Naive thymus-derived CD4-positive, alpha-beta T cell (primary cell): Measurements from ENCODE around the gene TYMP. TPM values are rescaled to one million over a fixed set of nuclear protein-coding genes. Genes with fewer than 3 reads are reported as not detected.

ENCODE experiments used
- ATAC-seq: fragments of 150-1000 bp; cut with Tn5 transposase; 2 replicates; pipeline ENCODE4 v1.10.0; 2021; ENCODE audit warnings: mild to moderate bottlenecking, moderate library complexity
- CTCF ChIA-PET: fragments of 350-600 bp; sonication (Branson Sonifier 250); formaldehyde crosslinking; loops from one replicate; lab custom pipeline; 2021; ENCODE audit warnings: antibody characterized with exemption; lab: Charles Lee
- POLR2A ChIA-PET: fragments of 350-600 bp; sonication (Branson Sonifier 250); formaldehyde crosslinking; loops from one replicate; lab custom pipeline; 2021; ENCODE audit warnings: antibody characterized with exemption, inconsistent platforms; lab: Charles Lee
- DNase-seq, 9 donors: peaks; one replicate each; pipeline versions ENCODE4 v3.0.0 to v3.0.0-alpha.2; 2020 to 2022; ENCODE audit warnings: mixed read lengths in 1 of 9
- H3K27ac ChIP-seq: one replicate; pipeline ENCODE4 v1.7.0; 2013; ENCODE audit warnings: mild to moderate bottlenecking, low read depth, low read length, moderate library complexity
- H3K27me3 ChIP-seq, 2 donors: one replicate each; pipeline ENCODE4 v1.7.0; 2013; ENCODE audit warnings: low read length in 2 of 2, mild to moderate bottlenecking in 2 of 2, moderate library complexity in 2 of 2; ENCODE audit not compliant: control insufficient read depth in 2 of 2, insufficient read depth in 2 of 2
- H3K36me3 ChIP-seq, 3 experiments: 1 replicate in 2 of 3; 2 replicates in 1 of 3; pipeline ENCODE4 v1.7.0; 2013; ENCODE audit warnings: low read length in 3 of 3, mild to moderate bottlenecking in 3 of 3, moderate library complexity in 1 of 3; ENCODE audit not compliant: insufficient read depth in 3 of 3, control insufficient read depth in 2 of 3
- H3K4me1 ChIP-seq, 2 donors: one replicate each; pipeline ENCODE4 v1.7.0; 2013; ENCODE audit warnings: low read length in 2 of 2, mild to moderate bottlenecking in 2 of 2, moderate library complexity in 1 of 2; ENCODE audit not compliant: control insufficient read depth in 2 of 2, insufficient read depth in 2 of 2
- H3K4me3 ChIP-seq: 2 replicates; pipeline ENCODE4 v1.7.0; 2013; ENCODE audit warnings: mild to moderate bottlenecking, low read length
- H3K9me3 ChIP-seq, 3 experiments: 1 replicate in 2 of 3; 2 replicates in 1 of 3; pipeline ENCODE4 v1.7.0; 2013; ENCODE audit warnings: low read length in 3 of 3; ENCODE audit not compliant: control insufficient read depth in 2 of 3
- H3K27ac Mint-ChIP-seq, 9 donors: one replicate each; pipeline ENCODE4 v1.8.0; 2020 to 2022; ENCODE audit warnings: mixed read lengths in 9 of 9, mild to moderate bottlenecking in 8 of 9, moderate library complexity in 5 of 9, inconsistent platforms in 2 of 9
- H3K27me3 Mint-ChIP-seq, 5 donors: one replicate each; pipeline ENCODE4 v1.8.0; 2021 to 2022; ENCODE audit warnings: mixed read lengths in 5 of 5, mild to moderate bottlenecking in 1 of 5
- H3K36me3 Mint-ChIP-seq, 5 donors: one replicate each; pipeline ENCODE4 v1.8.0; 2020 to 2022; ENCODE audit warnings: mixed read lengths in 5 of 5, mild to moderate bottlenecking in 3 of 5, inconsistent platforms in 1 of 5
- H3K4me1 Mint-ChIP-seq, 7 donors: one replicate each; pipeline ENCODE4 v1.8.0; 2020 to 2022; ENCODE audit warnings: mixed read lengths in 7 of 7, mild to moderate bottlenecking in 3 of 7, inconsistent platforms in 1 of 7
- H3K4me3 Mint-ChIP-seq, 10 donors: one replicate each; pipeline ENCODE4 v1.8.0; 2020 to 2022; ENCODE audit warnings: mild to moderate bottlenecking in 10 of 10, mixed read lengths in 10 of 10, moderate library complexity in 6 of 10, inconsistent platforms in 2 of 10
- H3K9me3 Mint-ChIP-seq, 11 donors: one replicate each; pipeline ENCODE4 v1.8.0; 2020 to 2022; ENCODE audit warnings: mixed read lengths in 11 of 11, mild to moderate bottlenecking in 4 of 11, inconsistent platforms in 1 of 11, moderate library complexity in 1 of 11
- intact Hi-C, 2 donors: fragments of 100-400 bp; cut with micrococcal nuclease; formaldehyde crosslinking; loops; one replicate each; pipeline ENCODE4 v1.15.1; 2023
- polyA plus RNA-seq, 2 donors: library from polyadenylated mRNA; unstranded; fragments of 300-500 nt; fragmentation: Illumina TruSeq; gene quantifications; one replicate each; pipeline ENCODE4 v1.2.3, GENCODE V29; 2021
- total RNA-seq, 6 experiments: library from RNA in 5 of 6; stranded (reverse) in 5 of 6; gene quantifications; 1 replicate in 5 of 6; 2 replicates in 1 of 6; pipeline ENCODE4 v1.2.3 and lab custom pipeline; 2021 to 2026

TYMP gene
- total and polyA plus RNA-seq, 7 experiments from 2014 or later = 2.7 to 161 (median 7.9) TPM

DNA sequence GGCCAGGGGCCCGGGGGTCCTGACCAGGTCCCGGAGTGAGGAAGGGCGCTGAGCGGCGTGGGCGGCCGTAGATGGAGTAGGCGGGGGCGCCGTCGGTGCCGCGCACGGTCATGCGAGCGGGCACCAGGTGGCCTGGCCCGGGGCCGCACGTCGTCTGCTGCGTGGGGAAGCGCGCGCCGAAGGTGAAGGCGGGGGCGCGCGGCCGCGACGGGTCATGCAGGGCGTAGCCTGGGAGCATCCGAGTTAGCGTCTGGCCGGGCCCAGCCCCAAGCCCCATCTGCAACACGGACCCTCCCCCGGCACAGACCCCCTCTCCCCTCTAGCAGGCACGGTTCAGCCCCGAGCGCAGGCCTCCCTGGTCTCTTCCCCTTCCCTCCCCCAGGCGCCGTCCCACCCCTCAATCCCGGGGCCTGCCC, 1.7 kb upstream of the TYMP start:
- no peaks in the 10 kb centered on the region for H3K36me3 ChIP-seq
- no peaks in the 10 kb centered on the region for H3K9me3 ChIP-seq
- ATAC-seq = peak; percentile 64
- peaks cover 3 to 12% of the 10 kb centered on the region in 2 donors for H3K4me1 ChIP-seq
- peak overlapping the region; percentile 80 to 96 (median 87) for H3K4me3 Mint-ChIP-seq
- CTCF ChIA-PET = interaction anchor here (1.2 kb wide), 1 partner anchor 31 kb away, joined by 4 read pairs; the partner anchor contains the start of gene SYCE3
- POLR2A ChIA-PET = interaction anchor here (1.0 to 2.4 kb wide), 5 partner anchors 8 to 89 kb away, joined by 7 to 16 read pairs (median 9); partner anchors contain the start of genes CHKB and SYCE3
- peaks cover 0 to 5% (median 0%) of the 10 kb centered on the region in 5 donors for H3K27me3 Mint-ChIP-seq
- peak overlapping the region; percentile 84 for H3K27ac ChIP-seq
- no peaks in the 10 kb centered on the region for H3K27me3 ChIP-seq
- peak in 4 of 9 donors; percentile 27 to 82 (median 44) for DNase-seq
- peak overlapping the region in 7 of 9 donors; percentile 84 to 100 (median 92) for H3K27ac Mint-ChIP-seq
- peaks cover 0 to 23% (median 0%) of the 10 kb centered on the region in 5 donors for H3K36me3 Mint-ChIP-seq
- H3K9me3 Mint-ChIP-seq = no peaks in the 10 kb centered on the region
- intact Hi-C loops = loop anchor here (1.0 to 10.0 kb wide), 6 partner anchors 8 to 567 kb away; partner anchors contain the start of genes SYCE3 (in 2 of the 2), KLHDC7B (in 1 of the 2) and PIM3 (in 1 of the 2)
- H3K4me3 ChIP-seq = peak overlapping the region; percentile 86
- peaks cover 0 to 54% (median 30%) of the 10 kb centered on the region in 7 donors for H3K4me1 Mint-ChIP-seq

GRCh38 chr22:50530877-50531545, 1.2 kb upstream of the TYMP start:
- DNase-seq (peak in 7 of 9 donors; percentile 46 to 85 (median 57)), ATAC-seq (peak; percentile 60)
- Histone ChIP-seq H3K27ac (peak overlapping the region; percentile 84), H3K4me3 (peak overlapping the region; percentile 86), H3K27me3 (no peaks in the 10 kb centered on the region), H3K36me3 (no peaks in the 10 kb centered on the region), H3K9me3 (no peaks in the 10 kb centered on the region), H3K4me1 (peaks cover 5 to 14% of the 10 kb centered on the region in 2 donors)
- Mint-ChIP-seq H3K27ac (peak overlapping the region; percentile 67 to 100 (median 90)), H3K36me3 (peaks cover 0 to 23% (median 0%) of the 10 kb centered on the region in 5 donors), H3K4me1 (peaks cover 0 to 49% (median 30%) of the 10 kb centered on the region in 7 donors), H3K27me3 (peaks cover 0 to 5% (median 0%) of the 10 kb centered on the region in 5 donors), H3K4me3 (peak overlapping the region; percentile 80 to 96 (median 87)), H3K9me3 (no peaks in the 10 kb centered on the region)
- POLR2A ChIA-PET = interaction anchor here (0.6 to 2.4 kb wide), 5 partner anchors 9 to 90 kb away, joined by 5 to 16 read pairs (median 9); partner anchors contain the start of gene SYCE3
- intact Hi-C loops = loop anchor here (1.0 to 10.0 kb wide), 7 partner anchors 8 to 566 kb away; partner anchors contain the start of genes SYCE3 (in 2 of the 2), KLHDC7B (in 1 of the 2), NCAPH2 (in 1 of the 2) and PIM3 (in 1 of the 2)
- CTCF ChIA-PET = no interaction called here

DNA sequence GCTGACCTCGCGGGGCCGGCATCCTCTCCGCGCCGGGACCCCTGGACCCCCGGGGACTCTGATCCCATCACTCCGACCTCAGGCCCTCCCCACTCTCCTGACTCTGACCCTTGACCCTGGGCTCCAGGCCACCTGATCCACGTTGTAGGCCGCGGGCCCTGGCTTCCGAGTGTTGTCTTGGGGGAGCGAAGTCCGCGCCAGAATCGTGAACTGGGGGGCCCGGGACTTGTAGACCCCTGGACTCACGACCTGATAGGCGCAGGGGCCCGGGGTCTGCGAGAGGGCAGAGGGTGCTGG, 716 bp upstream of the TYMP start:
- H3K4me3 Mint-ChIP-seq = peak overlapping the region; percentile 45 to 96 (median 86)
- CTCF ChIA-PET = no interaction called here
- peak overlapping the region in 6 of 9 donors; percentile 81 to 100 (median 91) for H3K27ac Mint-ChIP-seq
- Histone ChIP-seq H3K27ac (peak overlapping the region; percentile 84), H3K4me3 (peak overlapping the region; percentile 86), H3K9me3 (no peaks in the 10 kb centered on the region), H3K36me3 (no peaks in the 10 kb centered on the region), H3K4me1 (peaks cover 5 to 14% of the 10 kb centered on the region in 2 donors), H3K27me3 (no peaks in the 10 kb centered on the region)
- POLR2A ChIA-PET = interaction anchor here (0.6 to 2.4 kb wide), 3 partner anchors 9 to 33 kb away, joined by 5 to 16 read pairs (median 9); partner anchors contain the start of gene SYCE3
- no peaks in the 10 kb centered on the region for H3K9me3 Mint-ChIP-seq
- H3K36me3 Mint-ChIP-seq = peaks cover 0 to 23% (median 0%) of the 10 kb centered on the region in 5 donors
- intact Hi-C loops = loop anchor here in 1 of 2 donors (1.0 to 10.0 kb wide), 3 partner anchors 14 to 566 kb away; partner anchors contain the start of genes KLHDC7B, NCAPH2 and PIM3
- peaks cover 0 to 49% (median 30%) of the 10 kb centered on the region in 7 donors for H3K4me1 Mint-ChIP-seq
- H3K27me3 Mint-ChIP-seq = peaks cover 0 to 5% (median 0%) of the 10 kb centered on the region in 5 donors
- no peak for ATAC-seq
- DNase-seq = peak in 1 of 9 donors; percentile 65

DNA sequence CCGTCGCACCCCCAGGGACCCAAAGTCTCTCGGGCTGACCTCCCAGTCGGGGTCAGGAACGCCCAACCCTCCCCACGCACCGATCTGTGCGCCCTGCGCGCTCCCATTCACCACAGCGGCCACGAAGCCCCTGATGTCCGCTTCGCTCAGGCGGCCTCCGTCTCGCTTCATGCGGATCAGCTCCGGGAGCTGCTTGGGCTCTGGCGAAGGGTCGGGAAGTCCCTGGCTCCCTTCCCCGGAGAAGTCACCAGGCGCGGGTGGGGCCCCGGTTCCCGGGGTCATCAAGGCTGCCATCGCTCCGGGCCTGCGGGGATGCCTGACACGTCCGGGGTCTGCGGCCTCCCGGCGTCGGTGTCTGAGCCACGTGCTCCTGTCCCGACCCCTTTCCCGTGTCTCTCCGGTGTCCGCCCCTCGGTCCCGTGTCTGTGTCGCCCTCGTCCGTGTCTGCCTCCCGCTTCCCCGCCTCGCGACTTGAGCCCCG, 356 bp downstream of the TYMP start:
- CTCF ChIA-PET = interaction anchor here (1.0 to 1.1 kb wide), 2 partner anchors 34 to 92 kb away, joined by 3 read pairs; partner anchors contain the start of gene SYCE3
- peak overlapping the region; percentile 20 for H3K4me3 ChIP-seq
- Mint-ChIP-seq H3K27me3 (peaks cover 0 to 7% (median 0%) of the 10 kb centered on the region in 5 donors), H3K27ac (peak overlapping the region in 5 of 9 donors; percentile 48 to 90 (median 72)), H3K4me1 (peaks cover 5 to 51% (median 34%) of the 10 kb centered on the region in 7 donors), H3K36me3 (peaks cover 0 to 27% (median 0%) of the 10 kb centered on the region in 5 donors), H3K4me3 (peak overlapping the region in 4 of 10 donors; percentile 26 to 92 (median 62)), H3K9me3 (no peaks in the 10 kb centered on the region)
- DNase-seq = peak in 1 of 9 donors; percentile 19
- H3K27me3 ChIP-seq = no peaks in the 10 kb centered on the region
- H3K27ac ChIP-seq = peak overlapping the region; percentile 84
- intact Hi-C loops = loop anchor here (5.0 kb wide), 3 partner anchors 57 to 337 kb away; partner anchors contain the start of gene HDAC10 (in 1 of the 2)
- POLR2A ChIA-PET = interaction anchor here (0.6 to 7.1 kb wide), 7 partner anchors 10 to 99 kb away, joined by 3 to 127 read pairs (median 77); partner anchors contain the start of genes ARSA, LMF2 and NCAPH2
- ATAC-seq = no peak
- H3K36me3 ChIP-seq = no peaks in the 10 kb centered on the region
- peaks cover 9 to 19% of the 10 kb centered on the region in 2 donors for H3K4me1 ChIP-seq
- H3K9me3 ChIP-seq = no peaks in the 10 kb centered on the region

DNA sequence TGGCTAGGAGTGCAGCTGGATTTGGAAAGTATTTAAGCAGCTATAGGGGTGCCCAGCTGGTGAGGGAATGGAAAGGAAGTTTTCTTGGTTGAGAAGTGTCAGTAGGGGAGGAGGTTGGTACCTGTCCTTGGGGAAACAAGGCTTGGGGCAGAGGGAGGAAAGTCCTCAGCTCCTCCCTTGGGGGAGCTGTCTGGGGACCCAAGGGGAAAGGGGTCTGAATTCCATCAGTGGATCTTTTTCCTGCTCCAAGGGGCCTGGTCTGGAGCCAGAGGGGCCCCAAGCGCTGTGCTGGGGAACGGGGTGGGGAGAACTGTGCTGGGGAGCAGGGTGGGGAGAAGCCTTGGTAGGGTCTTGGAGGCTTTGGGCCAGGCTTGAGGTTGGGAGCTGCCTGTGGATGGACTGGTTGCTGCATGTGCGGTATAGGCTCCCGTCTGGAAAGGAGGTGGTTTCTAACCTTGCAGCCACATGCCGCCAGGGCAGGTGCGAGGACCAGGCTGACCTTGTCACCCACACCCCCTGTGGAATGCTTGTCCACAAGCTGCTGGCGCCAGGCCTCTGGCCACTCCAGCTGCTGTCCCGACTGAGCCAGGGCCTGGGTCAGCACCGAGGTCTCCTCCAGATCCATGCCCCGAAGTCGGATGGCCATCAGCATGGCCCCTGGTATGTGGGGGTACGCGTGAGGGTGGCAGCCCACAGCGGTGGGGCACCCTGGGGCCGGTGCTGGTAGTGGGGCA, 963 bp downstream of the TYMP start:
- ChIA-PET CTCF (interaction anchor here (1.1 to 1.7 kb wide), 3 partner anchors 11 to 93 kb away, joined by 3 to 6 read pairs (median 4); partner anchors contain the start of gene SYCE3), POLR2A (interaction anchor here (0.6 to 7.1 kb wide), 9 partner anchors 10 to 297 kb away, joined by 3 to 127 read pairs (median 6); partner anchors contain the start of genes ARSA, KLHDC7B, LMF2 and NCAPH2)
- peaks cover 14 to 23% of the 10 kb centered on the region in 2 donors for H3K4me1 ChIP-seq
- DNase-seq (no peak), ATAC-seq (no peak)
- H3K9me3 ChIP-seq = no peaks in the 10 kb centered on the region
- H3K27me3 ChIP-seq = no peaks in the 10 kb centered on the region
- Mint-ChIP-seq H3K27me3 (peaks cover 0 to 8% (median 0%) of the 10 kb centered on the region in 5 donors), H3K27ac (peak overlapping the region in 6 of 9 donors; percentile 28 to 90 (median 79)), H3K4me1 (peaks cover 8 to 48% (median 32%) of the 10 kb centered on the region in 7 donors), H3K4me3 (peak overlapping the region in 9 of 10 donors; percentile 42 to 92 (median 58)), H3K9me3 (no peaks in the 10 kb centered on the region), H3K36me3 (peaks cover 0 to 29% (median 0%) of the 10 kb centered on the region in 5 donors)
- intact Hi-C loops = loop anchor here (5.0 kb wide), 3 partner anchors 57 to 337 kb away; partner anchors contain the start of gene HDAC10 (in 1 of the 2)
- no peak overlapping the region for H3K27ac ChIP-seq
- H3K36me3 ChIP-seq = peaks cover 0 to under 1% (median 0%) of the 10 kb centered on the region in 3 experiments
- no peak overlapping the region for H3K4me3 ChIP-seq
